Hepatocyte (in vitro differentiated cells): ENCODE results near the gene PSAPL1. TPM values are rescaled to one million over a fixed set of nuclear protein-coding genes. Genes with fewer than 3 reads are reported as not detected.

Source experiments
- DNase-seq: peaks from one replicate; pipeline ENCODE4 v3.0.0-alpha.2; 2016; ENCODE audit warnings: low spot score
- H2AFZ ChIP-seq: fragments of 200-600 bp; sonication (generic); 2 replicates; pipeline ENCODE4 v1.6.0; 2016; ENCODE audit warnings: antibody characterized with exemption, mild to moderate bottlenecking
- H3K27ac ChIP-seq: fragments of 200-600 bp; sonication (generic); 2 replicates; pipeline ENCODE4 v1.5.1; 2016; ENCODE audit warnings: mild to moderate bottlenecking
- H3K27me3 ChIP-seq: fragments of 200-600 bp; sonication (generic); 2 replicates; pipeline ENCODE4 v1.6.1; 2016
- H3K36me3 ChIP-seq: fragments of 200-600 bp; sonication (generic); replicated peaks from 2 replicates; pipeline ENCODE4 v1.5.1; 2016; ENCODE audit warnings: low read depth; ENCODE audit not compliant: insufficient read depth
- H3K4me1 ChIP-seq: fragments of 200-600 bp; sonication (generic); 2 replicates; pipeline ENCODE4 v1.5.1; 2016; ENCODE audit warnings: mild to moderate bottlenecking, moderate library complexity; ENCODE audit not compliant: insufficient read depth
- H3K4me2 ChIP-seq: fragments of 200-600 bp; sonication (generic); 2 replicates; pipeline ENCODE4 v1.6.0; 2016
- H3K4me3 ChIP-seq: fragments of 200-600 bp; sonication (generic); 2 replicates; pipeline ENCODE4 v1.5.1; 2016; ENCODE audit warnings: mild to moderate bottlenecking
- H3K79me2 ChIP-seq: fragments of 200-600 bp; sonication (generic); 2 replicates; pipeline ENCODE4 v1.6.0; 2017; ENCODE audit warnings: mild to moderate bottlenecking
- H3K9me2 ChIP-seq: fragments of 200-600 bp; sonication (generic); replicated peaks from 2 replicates; pipeline ENCODE4 v1.6.0; 2017; ENCODE audit warnings: mild to moderate bottlenecking; ENCODE audit not compliant: insufficient read depth
- H3K9me3 ChIP-seq: fragments of 200-600 bp; sonication (generic); 2 replicates; pipeline ENCODE4 v1.5.1; 2016; ENCODE audit warnings: low read depth, mild to moderate bottlenecking
- H4K20me1 ChIP-seq: fragments of 200-600 bp; sonication (generic); 2 replicates; pipeline ENCODE4 v1.6.0; 2016; ENCODE audit warnings: mild to moderate bottlenecking; ENCODE audit not compliant: insufficient read depth, poor library complexity, severe bottlenecking
- CTCF ChIP-seq: fragments of 200-600 bp; sonication (generic); IDR thresholded peaks from 2 replicates; pipeline ENCODE4 v1.5.1; 2016; ENCODE audit warnings: antibody characterized with exemption, mild to moderate bottlenecking; ENCODE audit not compliant: poor library complexity
- EZH2 ChIP-seq: fragments of 200-600 bp; sonication (generic); IDR thresholded peaks from 2 replicates; pipeline ENCODE4 v1.6.1; 2016; ENCODE audit warnings: antibody characterized with exemption, mild to moderate bottlenecking, borderline replicate concordance
- EZH2phosphoT487 ChIP-seq: fragments of 200-600 bp; sonication (generic); IDR thresholded peaks from one replicate; pipeline ENCODE4 v1.6.1; 2018; ENCODE audit warnings: antibody characterized with exemption, mild to moderate bottlenecking, low read depth, moderate library complexity; ENCODE audit not compliant: unreplicated experiment, severe bottlenecking
- WGBS: methylation state at CpG from one replicate; pipeline ENCODE4 v1.1.6; 2016; ENCODE audit warnings: low lambda C conversion rate; ENCODE audit errors: missing lambda C conversion rate; 5-methylcytosine and 5-hydroxymethylcytosine counted together
- polyA plus RNA-seq: library from polyadenylated mRNA; unstranded; fragments of >200 nt; fragmentation: Nextera tagmentation; extraction: Ambion mirVana; gene quantifications from 2 replicates; pipeline ENCODE4 v1.2.1, GENCODE V29; 2016
- total RNA-seq: library from RNA; depleted of rRNA; stranded (reverse); fragments of >200 nt; gene quantifications from 2 replicates; pipeline ENCODE4 v1.2.3, GENCODE V29; 2014

Gene PSAPL1
- total and polyA plus RNA-seq, 2 experiments from 2014 or later: 4.3 to 4.4 TPM

- H3K4me3 ChIP-seq: no peak overlapping the region
- H3K9me3 ChIP-seq: no peaks in the 10 kb centered on the region
- no peak overlapping the region for H3K27ac ChIP-seq
- H4K20me1 ChIP-seq: no peaks in the 10 kb centered on the region
- H3K79me2 ChIP-seq: no peaks in the 10 kb centered on the region
- no peaks in the 10 kb centered on the region for H3K9me2 ChIP-seq
- no peak overlapping the region for H2AFZ ChIP-seq
- H3K4me1 ChIP-seq: peaks cover 8% of the 10 kb centered on the region
- H3K27me3 ChIP-seq: no peaks in the 10 kb centered on the region
- WGBS: 89% methylated on average over 24 of the region's 29 CpGs
- TF ChIP-seq EZH2phosphoT487 (no peak), EZH2 (no peak), CTCF (no peak)
- no peak for DNase-seq
- no peak overlapping the region for H3K4me2 ChIP-seq
- no peaks in the 10 kb centered on the region for H3K36me3 ChIP-seq
Observed at GRCh38 chr4:7393601-7394575, 40.8 kb downstream of the PSAPL1 start.

DNA sequence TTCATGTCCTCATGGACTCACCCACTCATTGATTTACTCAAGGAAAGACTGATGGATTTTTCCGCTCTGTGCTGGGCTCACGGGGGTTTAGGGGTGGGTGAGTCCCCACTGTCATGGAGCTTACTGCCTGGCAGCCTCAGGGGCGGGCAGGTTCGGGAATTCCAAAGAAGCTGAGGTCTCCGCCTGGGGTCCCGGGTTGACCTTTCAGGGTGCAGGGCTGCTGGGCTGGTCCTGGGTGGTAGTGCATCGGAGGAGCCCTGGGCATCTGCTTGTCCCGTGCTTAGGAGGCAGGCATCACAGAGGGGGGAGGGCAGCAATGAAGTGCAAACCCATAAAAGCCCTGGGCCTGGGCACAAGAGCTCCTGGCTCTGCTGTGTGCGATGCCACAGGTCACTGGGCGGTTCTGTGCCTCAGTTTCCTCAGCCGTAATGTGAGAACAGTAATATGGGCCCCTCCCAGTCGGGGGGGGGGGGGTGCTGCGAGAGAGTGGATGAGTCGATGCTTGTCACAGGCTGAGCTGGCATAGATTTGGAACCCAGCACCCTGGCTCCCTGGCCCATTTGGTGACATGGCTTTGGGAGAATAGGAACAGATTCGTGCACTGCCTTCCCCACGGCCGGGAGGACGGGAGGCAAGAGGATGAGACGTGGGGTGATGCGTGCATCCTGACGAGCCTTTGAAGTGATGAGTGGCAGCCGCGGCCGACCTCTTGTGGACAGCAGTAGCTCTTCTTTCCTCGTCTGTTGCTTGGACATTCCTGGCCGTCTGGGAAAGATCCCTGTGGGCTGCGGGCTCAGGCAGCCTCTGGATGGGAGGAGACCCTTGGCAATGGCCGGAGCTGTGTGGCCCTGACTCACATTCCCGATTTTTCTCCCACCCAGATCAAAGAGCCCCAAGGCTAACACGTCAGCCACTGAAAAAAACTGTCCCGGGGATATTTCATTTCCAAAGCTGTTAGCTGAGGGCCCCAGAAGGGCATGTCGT, 42.0 kb downstream of the PSAPL1 start:
- no peak for DNase-seq
- no peak overlapping the region for H3K4me3 ChIP-seq
- H3K9me2 ChIP-seq: no peaks in the 10 kb centered on the region
- no peak overlapping the region for H3K27ac ChIP-seq
- no peaks in the 10 kb centered on the region for H3K27me3 ChIP-seq
- peaks cover 5% of the 10 kb centered on the region for H3K4me1 ChIP-seq
- no peaks in the 10 kb centered on the region for H3K79me2 ChIP-seq
- no peak overlapping the region for H2AFZ ChIP-seq
- H3K4me2 ChIP-seq: no peak overlapping the region
- H3K9me3 ChIP-seq: no peaks in the 10 kb centered on the region
- H4K20me1 ChIP-seq: no peaks in the 10 kb centered on the region
- TF ChIP-seq EZH2phosphoT487 (no peak), EZH2 (no peak), CTCF (no peak)
- 71% methylated on average over 30 of the region's 32 CpGs for WGBS
- H3K36me3 ChIP-seq: no peaks in the 10 kb centered on the region

- no peaks in the 10 kb centered on the region for H3K9me3 ChIP-seq
- 84% methylated on average over 18 of the region's 18 CpGs for WGBS
- no peaks in the 10 kb centered on the region for H3K9me2 ChIP-seq
- no peak for TF ChIP-seq EZH2phosphoT487
- no peak for TF ChIP-seq EZH2
- no peak for TF ChIP-seq CTCF
- no peaks in the 10 kb centered on the region for H3K27me3 ChIP-seq
- H3K4me2 ChIP-seq: no peak overlapping the region
- no peaks in the 10 kb centered on the region for H3K36me3 ChIP-seq
- no peak overlapping the region for H3K4me3 ChIP-seq
- no peaks in the 10 kb centered on the region for H3K79me2 ChIP-seq
- no peak overlapping the region for H2AFZ ChIP-seq
- no peak overlapping the region for H3K27ac ChIP-seq
- H3K4me1 ChIP-seq: no peaks in the 10 kb centered on the region
- DNase-seq: no peak
- no peaks in the 10 kb centered on the region for H4K20me1 ChIP-seq
Observed at GRCh38 chr4:7391637-7392437, 42.9 kb downstream of the PSAPL1 start.
